Measurements from ENCODE around the gene PRKAG3.
"Not testable (repeated sequence)": the region's sequence is repeated elsewhere in the genome, so short reads cannot be mapped to it uniquely, and the experiment has no call there.

The PRKAG3 gene

DNA sequence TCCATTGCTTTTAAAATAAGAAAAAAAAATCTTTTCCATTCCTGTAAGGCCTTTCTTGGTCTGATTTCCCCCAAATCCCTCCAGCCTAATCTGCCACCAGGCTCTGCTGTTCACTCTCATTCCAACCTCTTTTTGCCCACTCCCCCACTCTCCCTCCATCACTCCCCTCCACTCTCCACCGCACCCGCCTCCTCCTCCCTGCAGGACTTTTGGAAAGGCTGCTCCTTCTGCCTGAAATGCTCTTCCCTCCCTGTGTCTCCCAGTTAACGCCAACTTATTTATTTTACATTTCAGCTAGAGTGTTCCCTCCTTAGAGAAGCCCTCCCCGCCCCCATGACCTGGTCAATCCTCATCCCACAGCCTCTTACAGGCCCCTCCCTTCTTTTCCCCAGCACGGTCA lies 23.3 kb upstream of the PRKAG3 start:
- TF ChIP-seq POLR2AphosphoS5 (IDR thresholded peaks at IDR 0.05; ENCODE audit: borderline replicate concordance, low read depth, low read length), result no peak
- TF ChIP-seq FOXP2 (optimal IDR thresholded peaks at IDR 0.05; ENCODE audit: control extremely low read depth, extremely low read length, insufficient read depth), result no peak
- Histone ChIP-seq H3K36me3 (ENCODE audit: insufficient read depth, low read length) (no peaks in the 10 kb centered on the region), H3K27ac (no peak overlapping the region), H3K4me3 (no peak overlapping the region), H3K9me3 (ENCODE audit: low read depth, low read length) (no peaks in the 10 kb centered on the region), H3K9ac (ENCODE audit: insufficient read length) (no peak overlapping the region)
- DNase-seq (ENCODE audit: low read depth, low spot score), result no peak

DNA sequence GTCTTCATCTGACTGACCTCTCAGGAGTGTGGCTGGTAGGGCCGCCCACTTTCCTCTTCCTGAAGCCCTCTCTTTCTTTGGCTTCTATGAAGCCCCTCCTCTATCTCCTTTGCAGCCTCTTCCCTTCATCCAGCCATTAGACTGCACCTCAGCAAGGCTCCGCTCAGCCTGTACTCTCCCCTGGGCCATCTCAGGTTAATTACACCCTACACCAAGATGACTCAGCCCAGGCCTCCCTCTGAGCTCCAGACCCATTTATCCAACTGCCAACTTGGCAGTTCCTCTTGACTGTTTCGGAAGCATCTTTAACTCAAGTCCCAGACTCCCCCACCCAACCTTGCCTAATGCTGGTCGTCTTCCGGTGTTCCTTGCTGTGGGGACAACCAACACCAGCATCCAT lies 22.2 kb upstream of the PRKAG3 start:
- TF ChIP-seq EZH2 (IDR thresholded peaks at IDR 0.05) (no peak), POLR2AphosphoS5 (IDR thresholded peaks at IDR 0.05; ENCODE audit: borderline replicate concordance, low read depth, low read length) (no peak), FOXP2 (optimal IDR thresholded peaks at IDR 0.05; ENCODE audit: control extremely low read depth, extremely low read length, insufficient read depth) (no peak)
- DNase-seq (ENCODE audit: low read depth, low spot score), result no peak
- Histone ChIP-seq H3K27ac (no peak overlapping the region), H3K4me3 (no peak overlapping the region), H3K9ac (ENCODE audit: insufficient read length) (no peak overlapping the region), H3K36me3 (ENCODE audit: insufficient read depth, low read length) (no peaks in the 10 kb centered on the region), H3K9me3 (ENCODE audit: low read depth, low read length) (no peaks in the 10 kb centered on the region)

DNA sequence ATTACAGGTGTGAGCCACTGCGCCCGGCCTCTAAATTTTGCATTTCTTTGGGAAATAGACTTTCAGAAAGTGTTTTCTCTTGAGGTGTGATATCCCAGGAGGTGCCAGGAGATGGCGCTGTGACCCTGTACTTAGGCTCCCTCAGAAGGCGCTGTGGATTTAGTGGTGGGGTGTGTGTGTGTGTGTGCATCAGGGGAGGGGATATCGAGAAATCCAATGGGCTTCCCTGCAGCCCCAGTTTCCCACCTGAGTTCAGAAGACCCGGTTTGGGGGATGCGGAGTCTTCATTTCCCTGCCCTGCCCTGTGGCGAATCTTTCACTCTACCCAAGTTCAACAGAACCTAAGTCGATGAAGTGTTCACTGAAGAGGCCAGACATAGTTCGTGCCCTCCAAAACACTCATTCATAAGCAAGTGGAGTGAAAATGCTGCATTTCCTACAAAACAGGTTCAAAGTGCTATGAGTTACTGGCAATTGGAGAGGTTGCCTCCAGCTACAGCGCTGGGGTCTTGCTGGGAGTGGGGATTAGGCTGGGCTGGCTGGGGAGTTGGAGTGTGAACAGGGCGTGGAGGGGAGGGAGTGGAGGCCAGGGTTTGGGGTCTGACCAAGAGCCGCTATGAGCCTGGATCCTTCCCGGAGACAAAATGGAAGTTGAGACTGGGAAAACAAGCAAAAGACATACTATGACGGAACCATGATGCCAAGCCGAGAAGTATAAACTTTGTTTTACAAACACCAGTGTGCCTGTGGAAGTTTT lies 21.5 kb upstream of the PRKAG3 start:
- no peak for DNase-seq (ENCODE audit: low read depth, low spot score)
- Histone ChIP-seq H3K9me3 (ENCODE audit: low read depth, low read length) (no peaks in the 10 kb centered on the region), H3K9ac (ENCODE audit: insufficient read length) (no peak overlapping the region), H3K36me3 (ENCODE audit: insufficient read depth, low read length) (no peaks in the 10 kb centered on the region), H3K4me3 (no peak overlapping the region), H3K27ac (no peak overlapping the region)
- TF ChIP-seq EZH2 (IDR thresholded peaks at IDR 0.05) (no peak), FOXP2 (optimal IDR thresholded peaks at IDR 0.05; ENCODE audit: control extremely low read depth, extremely low read length, insufficient read depth) (no peak), POLR2AphosphoS5 (IDR thresholded peaks at IDR 0.05; ENCODE audit: borderline replicate concordance, low read depth, low read length) (no peak)

DNA sequence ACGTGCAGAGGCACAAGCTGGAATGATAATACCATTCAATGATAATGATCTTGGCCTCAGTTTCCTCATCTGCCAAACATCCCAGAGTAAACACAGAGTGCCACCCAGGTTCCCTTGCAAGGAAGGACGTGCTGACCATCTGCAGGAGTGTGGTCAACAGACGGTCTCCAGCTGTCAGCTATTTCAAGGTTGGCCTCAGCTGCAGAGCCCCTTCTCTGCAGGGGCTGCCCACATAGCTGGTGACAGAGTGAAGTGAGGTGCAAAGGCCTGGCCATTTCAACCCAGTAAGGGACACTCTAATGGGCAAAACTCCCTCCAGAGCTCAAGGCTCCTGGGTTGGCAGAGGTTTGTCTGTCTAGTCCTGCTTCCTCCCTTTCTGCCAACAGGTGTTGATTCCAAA lies 19.7 kb upstream of the PRKAG3 start:
- H3K27ac ChIP-seq, result no peak overlapping the region
- no peaks in the 10 kb centered on the region for H3K9me3 ChIP-seq (ENCODE audit: low read depth, low read length)
- H3K36me3 ChIP-seq (ENCODE audit: insufficient read depth, low read length), result no peaks in the 10 kb centered on the region
- DNase-seq (ENCODE audit: low read depth, low spot score), result no peak
- TF ChIP-seq FOXP2 (optimal IDR thresholded peaks at IDR 0.05; ENCODE audit: control extremely low read depth, extremely low read length, insufficient read depth) (no peak), EZH2 (IDR thresholded peaks at IDR 0.05) (no peak), POLR2AphosphoS5 (IDR thresholded peaks at IDR 0.05; ENCODE audit: borderline replicate concordance, low read depth, low read length) (no peak)
- H3K9ac ChIP-seq (ENCODE audit: insufficient read length), result no peak overlapping the region
- no peak overlapping the region for H3K4me3 ChIP-seq

DNA sequence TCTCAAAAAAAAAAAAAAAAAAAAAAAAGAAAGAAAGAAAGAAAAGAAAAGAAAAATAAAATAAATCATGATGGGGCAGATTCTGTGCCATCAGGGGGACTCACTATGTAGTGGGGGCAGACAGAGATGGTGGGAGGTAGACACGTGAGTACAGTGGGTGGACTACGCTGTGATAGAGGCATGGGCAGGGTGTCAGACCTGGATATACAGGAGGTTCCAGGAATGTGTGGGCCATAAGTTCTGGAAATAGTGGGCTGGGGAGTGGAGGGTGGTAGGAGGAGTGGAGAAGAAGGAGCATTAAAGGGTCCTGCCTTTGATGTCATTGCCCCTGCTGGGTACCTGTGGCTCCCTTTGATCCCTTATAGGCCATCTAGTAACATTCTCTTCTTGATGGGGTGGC lies 19.2 kb upstream of the PRKAG3 start:
- H3K36me3 ChIP-seq (ENCODE audit: insufficient read depth, low read length), result no peaks in the 10 kb centered on the region
- TF ChIP-seq POLR2AphosphoS5 (IDR thresholded peaks at IDR 0.05; ENCODE audit: borderline replicate concordance, low read depth, low read length) (no peak), EZH2 (IDR thresholded peaks at IDR 0.05) (no peak), FOXP2 (optimal IDR thresholded peaks at IDR 0.05; ENCODE audit: control extremely low read depth, extremely low read length, insufficient read depth) (no peak)
- no peak overlapping the region for H3K9ac ChIP-seq (ENCODE audit: insufficient read length)
- H3K27ac ChIP-seq, result no peak overlapping the region
- H3K9me3 ChIP-seq (ENCODE audit: low read depth, low read length), result no peaks in the 10 kb centered on the region
- H3K4me3 ChIP-seq, result no peak overlapping the region
- no peak for DNase-seq (ENCODE audit: low read depth, low spot score)

DNA sequence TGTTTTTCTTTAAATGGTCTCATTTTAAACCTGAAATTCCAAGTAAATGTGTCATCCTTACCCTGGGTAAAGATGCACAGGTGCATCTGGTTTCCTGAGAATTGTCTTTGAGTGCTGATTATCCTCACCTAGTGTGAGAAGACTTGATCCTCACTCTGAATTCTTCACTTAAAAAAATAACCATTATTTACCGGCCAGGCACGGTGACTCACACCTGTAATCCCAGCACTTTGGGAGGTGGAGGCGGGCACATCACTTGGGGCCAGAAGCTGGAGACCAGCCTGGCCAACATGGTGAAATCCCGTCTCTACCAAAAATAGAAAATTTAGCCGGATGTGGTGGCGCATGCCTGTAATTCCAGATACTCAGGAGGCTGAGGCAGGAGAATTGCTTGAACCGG lies 18.1 kb upstream of the PRKAG3 start:
- TF ChIP-seq EZH2 (IDR thresholded peaks at IDR 0.05) (no peak), POLR2AphosphoS5 (IDR thresholded peaks at IDR 0.05; ENCODE audit: borderline replicate concordance, low read depth, low read length) (no peak), FOXP2 (optimal IDR thresholded peaks at IDR 0.05; ENCODE audit: control extremely low read depth, extremely low read length, insufficient read depth) (no peak)
- Histone ChIP-seq H3K9ac (ENCODE audit: insufficient read length) (no peak overlapping the region), H3K4me3 (no peak overlapping the region), H3K27ac (no peak overlapping the region), H3K9me3 (ENCODE audit: low read depth, low read length) (no peaks in the 10 kb centered on the region), H3K36me3 (ENCODE audit: insufficient read depth, low read length) (no peaks in the 10 kb centered on the region)
- DNase-seq (ENCODE audit: low read depth, low spot score), result no peak

DNA sequence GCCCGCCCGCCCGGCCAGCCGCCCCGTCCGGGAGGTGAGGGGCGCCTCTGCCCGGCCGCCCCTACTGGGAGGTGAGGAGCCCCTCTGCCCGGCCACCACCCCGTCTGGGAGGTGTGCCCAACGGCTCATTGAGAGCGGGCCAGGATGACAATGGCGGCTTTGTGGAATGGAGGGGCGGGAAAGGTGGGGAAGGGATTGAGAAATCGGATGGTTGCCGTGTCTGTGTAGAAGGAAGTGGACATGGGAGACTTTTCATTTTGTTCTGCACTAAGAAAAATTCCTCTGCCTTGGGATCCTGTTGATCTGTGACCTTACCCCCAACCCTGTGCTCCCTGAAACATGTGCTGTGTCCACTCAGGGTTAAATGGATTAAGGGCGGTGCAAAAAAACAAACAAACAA lies 15.4 kb upstream of the PRKAG3 start:
- not testable (repeated sequence) for H3K9ac ChIP-seq (ENCODE audit: insufficient read length); H3K27ac ChIP-seq; H3K9me3 ChIP-seq (ENCODE audit: low read depth, low read length); H3K4me3 ChIP-seq; H3K36me3 ChIP-seq (ENCODE audit: insufficient read depth, low read length); DNase-seq (ENCODE audit: low read depth, low spot score)

DNA sequence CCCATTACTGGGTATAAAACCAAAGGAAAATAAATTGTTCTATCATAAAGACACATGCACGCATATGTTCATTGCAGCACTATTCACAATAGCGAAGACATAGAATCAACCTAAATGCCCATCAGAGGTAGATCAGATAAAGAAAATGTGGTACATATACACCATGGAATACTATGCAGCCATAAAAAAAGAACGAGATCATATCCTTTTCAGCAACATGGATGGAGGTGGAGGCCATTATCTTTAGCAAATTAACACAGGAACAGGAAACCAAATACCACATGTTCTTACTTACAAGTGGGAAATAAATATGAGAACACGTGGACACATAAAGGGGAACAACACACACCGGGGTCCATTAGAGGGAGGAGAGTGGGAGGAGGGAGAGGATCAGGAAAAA lies 12.7 kb upstream of the PRKAG3 start:
- H3K27ac ChIP-seq; H3K4me3 ChIP-seq; H3K9ac ChIP-seq (ENCODE audit: insufficient read length); DNase-seq (ENCODE audit: low read depth, low spot score); H3K9me3 ChIP-seq (ENCODE audit: low read depth, low read length); H3K36me3 ChIP-seq (ENCODE audit: insufficient read depth, low read length): not testable (repeated sequence)

DNA sequence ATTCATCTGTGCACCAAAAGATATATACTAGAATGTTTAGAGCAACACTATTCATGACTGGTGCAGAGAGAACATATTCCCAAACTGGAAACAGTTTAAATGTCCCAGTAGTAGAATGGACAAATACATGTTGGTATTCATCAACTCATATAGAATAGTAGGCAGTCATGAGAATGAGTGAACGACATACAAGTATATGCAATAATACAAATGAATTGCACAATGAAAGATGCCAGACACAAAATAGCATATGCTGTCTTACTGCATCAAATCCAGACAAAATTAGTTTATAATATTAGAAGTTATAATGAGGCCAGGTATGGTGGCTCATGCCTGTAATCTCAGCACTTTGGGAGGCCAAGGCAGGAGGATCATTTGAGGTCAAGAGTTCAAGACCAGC lies 8.3 kb upstream of the PRKAG3 start:
- no peaks in the 10 kb centered on the region for H3K9me3 ChIP-seq (ENCODE audit: low read depth, low read length)
- no peak overlapping the region for H3K9ac ChIP-seq (ENCODE audit: insufficient read length)
- no peak overlapping the region for H3K27ac ChIP-seq
- H3K36me3 ChIP-seq (ENCODE audit: insufficient read depth, low read length), result no peaks in the 10 kb centered on the region
- DNase-seq (ENCODE audit: low read depth, low spot score), result no peak
- TF ChIP-seq FOXP2 (optimal IDR thresholded peaks at IDR 0.05; ENCODE audit: control extremely low read depth, extremely low read length, insufficient read depth) (no peak), POLR2AphosphoS5 (IDR thresholded peaks at IDR 0.05; ENCODE audit: borderline replicate concordance, low read depth, low read length) (no peak), EZH2 (IDR thresholded peaks at IDR 0.05) (no peak)
- H3K4me3 ChIP-seq, result no peak overlapping the region
